ENCODE measurements around the gene NME3.

Gene NME3

GRCh38 chr16:1781758-1782407, 10.5 kb upstream of the NME3 start:
- peak in 1 of 2 donors; percentile 6 for DNase-seq (ENCODE audit: low read depth in 1 of 2, low spot score in 1 of 2)

GRCh38 chr16:1781254-1781653, 9.9 kb upstream of the NME3 start:
- peak in 1 of 2 donors; percentile 0 for DNase-seq (ENCODE audit: low read depth in 1 of 2, low spot score in 1 of 2)

GRCh38 chr16:1780677-1781072, 9.3 kb upstream of the NME3 start:
- no peak for DNase-seq (ENCODE audit: low read depth in 1 of 2, low spot score in 1 of 2)

- DNase-seq (ENCODE audit: low read depth in 1 of 2, low spot score in 1 of 2), result no peak
These were observed 8.7 kb upstream of the NME3 start for GRCh38 chr16:1779741-1780676.

GRCh38 chr16:1779234-1779701, 7.9 kb upstream of the NME3 start:
- DNase-seq (ENCODE audit: low read depth in 1 of 2, low spot score in 1 of 2), result no peak

GRCh38 chr16:1778200-1779179, 7.1 kb upstream of the NME3 start:
- DNase-seq (ENCODE audit: low read depth in 1 of 2, low spot score in 1 of 2), result no peak

GRCh38 chr16:1777375-1778199, 6.2 kb upstream of the NME3 start:
- DNase-seq (ENCODE audit: low read depth in 1 of 2, low spot score in 1 of 2), result no peak

- no peak for DNase-seq (ENCODE audit: low read depth in 1 of 2, low spot score in 1 of 2)
These were observed 5.6 kb upstream of the NME3 start for GRCh38 chr16:1776991-1777374.

- DNase-seq (ENCODE audit: low read depth in 1 of 2, low spot score in 1 of 2), result no peak
These were observed 5.3 kb upstream of the NME3 start for GRCh38 chr16:1776672-1776955.

- no peak for DNase-seq (ENCODE audit: low read depth in 1 of 2, low spot score in 1 of 2)
These were observed 4.7 kb upstream of the NME3 start for GRCh38 chr16:1775846-1776671.

GRCh38 chr16:1775006-1775845, 3.9 kb upstream of the NME3 start:
- DNase-seq (ENCODE audit: low read depth in 1 of 2, low spot score in 1 of 2), result no peak

GRCh38 chr16:1774448-1774780, 3.1 kb upstream of the NME3 start:
- DNase-seq (ENCODE audit: low read depth in 1 of 2, low spot score in 1 of 2), result no peak

GRCh38 chr16:1773703-1774447, 2.5 kb upstream of the NME3 start:
- no peak for DNase-seq (ENCODE audit: low read depth in 1 of 2, low spot score in 1 of 2)

- DNase-seq (ENCODE audit: low read depth in 1 of 2, low spot score in 1 of 2), result peak; percentile 53 to 72
These were observed 1.8 kb upstream of the NME3 start, which contains the start of gene MRPS34 for GRCh38 chr16:1772908-1773702. Gene MRPS34, minus strand, starts transcription at chr16:1773134. Its CDS starts 15 bp downstream, at chr16:1773119.

GRCh38 chr16:1772362-1772907, 1.1 kb upstream of the NME3 start, which contains the start of gene EME2:
Gene EME2, plus strand, starts transcription at chr16:1772810. Its CDS starts 418 bp downstream, at chr16:1773228.
- DNase-seq (ENCODE audit: low read depth in 1 of 2, low spot score in 1 of 2), result peak in 1 of 2 donors; percentile 37

GRCh38 chr16:1771864-1772361, 570 bp upstream of the NME3 start:
- no peak for DNase-seq (ENCODE audit: low read depth in 1 of 2, low spot score in 1 of 2)
